D721Med (cell line): ENCODE data around the gene SSTR3.

Experiments
- DNase-seq: peaks from one replicate; pipeline ENCODE4 v3.0.0; 2011; ENCODE audit warnings: low spot score; ENCODE audit not compliant: insufficient read length
- FAIRE-seq: peaks from 2 replicates; lab custom pipeline; 2011; peaks lifted over from hg19 to GRCh38; lab: Jason Lieb, UNC
- CTCF ChIP-seq: IDR thresholded peaks from 2 replicates; pipeline ENCODE4 v1.5.1; 2012; ENCODE audit warnings: mild to moderate bottlenecking, control low read depth; ENCODE audit not compliant: insufficient read depth; ENCODE audit errors: missing control alignments

The SSTR3 gene

GRCh38 chr22:37248251-37248650 is 36.0 kb upstream of the SSTR3 start:
- no peak for DNase-seq
- no peak for TF ChIP-seq CTCF
- FAIRE-seq: no peak

- no peak for DNase-seq
- no peak for TF ChIP-seq CTCF
- no peak for FAIRE-seq
These were observed 33.5 kb upstream of the SSTR3 start for GRCh38 chr22:37245740-37246139.

- TF ChIP-seq CTCF: no peak
- FAIRE-seq (no peak), DNase-seq (no peak)
These were observed 32.8 kb upstream of the SSTR3 start for GRCh38 chr22:37244922-37245722.

GRCh38 chr22:37244114-37244921 is 32.0 kb upstream of the SSTR3 start, which contains the start of gene RAC2:
RAC2 (minus strand) TSS chr22:37244269; CDS start chr22:37244148, 121 bp downstream.
- no peak for DNase-seq
- TF ChIP-seq CTCF: no peak
- no peak for FAIRE-seq

- DNase-seq (no peak), FAIRE-seq (no peak)
- no peak for TF ChIP-seq CTCF
These were observed 31.3 kb upstream of the SSTR3 start for GRCh38 chr22:37243402-37244113.

GRCh38 chr22:37242395-37242918 is 30.2 kb upstream of the SSTR3 start:
- FAIRE-seq: no peak
- DNase-seq: no peak
- no peak for TF ChIP-seq CTCF
